ENCODE data around the gene GRK1.

GRK1 gene

DNA sequence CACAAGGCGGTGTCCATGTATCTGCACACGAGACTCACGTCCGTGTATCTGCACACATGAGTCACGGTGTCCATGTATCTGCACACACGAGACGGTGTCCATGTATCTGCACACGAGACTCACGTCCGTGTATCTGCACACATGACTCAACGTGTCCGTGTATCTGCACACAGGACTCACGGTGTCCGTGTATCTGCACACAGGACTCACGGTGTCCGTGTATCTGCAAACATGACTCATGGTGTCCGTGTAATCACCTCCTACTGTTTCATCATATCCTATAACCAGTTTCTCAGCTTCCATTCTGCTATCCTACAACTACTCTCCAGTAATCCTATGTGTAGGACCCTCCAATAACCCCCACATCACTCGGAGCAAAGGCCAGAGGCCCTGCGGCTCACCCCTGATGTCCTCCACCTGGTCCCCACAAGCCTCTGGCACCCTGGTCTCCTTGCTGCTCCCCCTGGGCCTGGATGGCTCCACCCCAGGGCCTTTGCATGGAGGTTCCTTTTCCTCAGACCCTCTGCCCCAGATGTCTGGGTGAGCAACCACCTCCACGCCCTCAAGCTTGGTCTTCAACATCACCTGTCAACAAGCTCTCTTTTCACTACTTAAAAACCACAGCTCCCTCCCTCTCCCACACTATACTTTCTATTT, 89.5 kb downstream of the GRK1 start:
- DNase-seq (ENCODE audit: low spot score), result no peak
- TF ChIP-seq, protein P1, sequence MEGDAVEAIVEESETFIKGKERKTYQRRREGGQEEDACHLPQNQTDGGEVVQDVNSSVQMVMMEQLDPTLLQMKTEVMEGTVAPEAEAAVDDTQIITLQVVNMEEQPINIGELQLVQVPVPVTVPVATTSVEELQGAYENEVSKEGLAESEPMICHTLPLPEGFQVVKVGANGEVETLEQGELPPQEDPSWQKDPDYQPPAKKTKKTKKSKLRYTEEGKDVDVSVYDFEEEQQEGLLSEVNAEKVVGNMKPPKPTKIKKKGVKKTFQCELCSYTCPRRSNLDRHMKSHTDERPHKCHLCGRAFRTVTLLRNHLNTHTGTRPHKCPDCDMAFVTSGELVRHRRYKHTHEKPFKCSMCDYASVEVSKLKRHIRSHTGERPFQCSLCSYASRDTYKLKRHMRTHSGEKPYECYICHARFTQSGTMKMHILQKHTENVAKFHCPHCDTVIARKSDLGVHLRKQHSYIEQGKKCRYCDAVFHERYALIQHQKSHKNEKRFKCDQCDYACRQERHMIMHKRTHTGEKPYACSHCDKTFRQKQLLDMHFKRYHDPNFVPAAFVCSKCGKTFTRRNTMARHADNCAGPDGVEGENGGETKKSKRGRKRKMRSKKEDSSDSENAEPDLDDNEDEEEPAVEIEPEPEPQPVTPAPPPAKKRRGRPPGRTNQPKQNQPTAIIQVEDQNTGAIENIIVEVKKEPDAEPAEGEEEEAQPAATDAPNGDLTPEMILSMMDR (IDR thresholded peaks at IDR 0.05; ENCODE audit: extremely low read depth, insufficient read depth, missing control alignments), result no peak
- in situ Hi-C loops (cut with MboI; ENCODE audit: low pct_unique_long_range_greater_than_20kb, low sequenced_read_pairs, unreplicated experiment), result no loop called here

DNA sequence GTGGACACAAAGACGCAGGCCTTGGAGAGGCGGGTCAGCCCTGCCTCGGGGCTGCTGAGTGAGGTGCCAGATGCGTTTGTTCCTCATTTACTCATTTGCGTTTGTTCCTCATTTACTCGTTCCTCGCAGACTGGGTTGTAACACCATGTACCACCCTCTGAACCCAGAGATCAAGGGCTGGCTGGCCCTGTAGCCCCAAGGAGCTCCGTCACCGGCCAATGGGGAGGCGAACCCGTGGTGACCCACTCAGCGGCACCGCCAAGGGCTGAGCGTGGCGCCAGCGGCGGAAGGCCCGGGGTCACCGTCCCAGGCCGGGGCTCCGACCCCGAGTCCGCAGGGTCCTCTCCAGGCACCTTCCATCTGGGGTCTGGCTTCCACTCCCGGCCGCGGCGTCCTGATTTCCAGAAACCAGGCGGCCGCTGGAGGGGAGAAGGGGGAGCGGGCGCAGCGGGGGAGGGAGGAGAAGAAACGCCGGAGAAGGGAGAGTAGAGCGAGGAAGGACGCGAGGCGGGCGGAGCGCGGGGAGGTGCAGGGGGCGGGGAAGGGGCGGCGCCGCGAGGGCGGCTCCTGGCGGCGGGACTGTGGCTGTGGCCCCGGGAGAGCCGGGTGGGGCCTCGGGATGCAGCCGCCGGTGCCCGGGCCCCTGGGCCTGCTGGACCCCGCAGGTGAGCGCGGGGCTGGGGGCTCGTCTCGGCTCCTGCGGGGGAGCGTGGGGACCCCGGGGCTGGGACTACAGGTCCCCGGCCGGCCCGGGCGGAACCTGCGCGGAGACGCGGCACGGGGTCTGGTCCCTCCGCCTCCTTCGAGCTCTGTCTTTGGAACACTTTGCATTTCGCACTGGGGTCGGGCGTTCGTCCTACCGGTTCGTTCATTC, 91.9 kb downstream of the GRK1 start, which contains the start of gene TMEM255B:
TMEM255B (plus strand) TSS at position 576 of the 874 bp plus-strand sequence; CDS start at position 620, 44 bp downstream.
- in situ Hi-C loops (cut with MboI; ENCODE audit: low pct_unique_long_range_greater_than_20kb, low sequenced_read_pairs, unreplicated experiment), result no loop called here
- TF ChIP-seq, protein P1 (IDR thresholded peaks at IDR 0.05; ENCODE audit: extremely low read depth, insufficient read depth, missing control alignments), result no peak

DNA sequence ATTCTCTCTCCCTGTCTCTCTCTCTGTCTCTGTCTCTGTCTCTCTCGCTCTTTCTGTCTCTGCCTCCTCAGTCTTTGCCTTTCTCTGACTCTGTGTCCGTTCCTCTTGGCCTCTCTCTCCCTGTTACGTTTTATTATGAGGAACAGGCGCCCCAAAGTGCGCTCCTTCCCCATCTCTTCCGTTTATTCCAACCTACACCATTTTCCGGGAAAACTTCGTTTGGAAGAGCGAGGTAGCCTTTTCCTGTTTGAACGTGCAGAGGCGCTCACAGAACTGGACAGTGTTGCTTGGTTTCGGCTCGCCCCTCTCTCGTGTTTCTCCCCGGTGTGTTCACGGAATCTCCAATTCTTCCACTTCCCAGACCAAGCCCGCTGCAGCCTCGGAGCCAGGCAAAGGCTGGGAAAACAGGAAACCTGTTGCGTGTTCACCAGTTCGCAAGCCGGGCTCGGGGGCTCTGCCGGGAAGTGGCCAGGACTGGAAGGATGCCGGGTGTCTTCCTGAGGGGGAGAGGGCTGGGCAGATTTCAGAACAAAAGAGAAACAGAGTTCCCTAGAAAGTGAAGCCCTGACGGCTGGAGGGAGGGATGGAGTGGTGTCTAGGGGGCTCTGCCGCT, 92.6 kb downstream of the GRK1 start:
- TF ChIP-seq, protein P1 (IDR thresholded peaks at IDR 0.05; ENCODE audit: extremely low read depth, insufficient read depth, missing control alignments), result no peak
- in situ Hi-C loops (cut with MboI; ENCODE audit: low pct_unique_long_range_greater_than_20kb, low sequenced_read_pairs, unreplicated experiment), result no loop called here
- DNase-seq (ENCODE audit: low spot score), result no peak

More for the DNA sequence above, 91.9 kb downstream of the GRK1 start, which contains the start of gene TMEM255B:
- peak; percentile 93 for DNase-seq (ENCODE audit: low spot score)

DNA sequence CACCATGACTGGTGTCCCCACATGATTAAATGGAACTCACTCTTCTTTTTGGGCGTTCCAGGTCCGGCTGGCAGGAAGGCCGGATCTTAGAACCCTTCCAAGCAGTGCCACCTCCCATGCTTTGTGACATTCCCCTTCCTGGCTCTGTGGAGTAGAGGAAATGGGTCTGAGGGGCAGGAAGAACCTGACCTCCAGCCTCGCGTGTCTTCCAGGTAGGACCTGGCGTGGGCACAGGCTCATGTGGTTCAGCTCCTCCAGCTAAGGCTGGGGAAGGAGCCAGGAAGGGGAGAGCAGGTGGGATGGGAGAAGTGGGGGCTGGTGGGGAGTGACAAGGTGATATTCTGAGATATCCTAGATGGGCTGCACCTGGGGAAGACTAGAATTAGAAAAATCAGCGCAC, 94.1 kb downstream of the GRK1 start:
- in situ Hi-C loops (cut with MboI; ENCODE audit: low pct_unique_long_range_greater_than_20kb, low sequenced_read_pairs, unreplicated experiment), result no loop called here
- TF ChIP-seq, protein P1 (IDR thresholded peaks at IDR 0.05; ENCODE audit: extremely low read depth, insufficient read depth, missing control alignments), result no peak
- DNase-seq (ENCODE audit: low spot score), result no peak

DNA sequence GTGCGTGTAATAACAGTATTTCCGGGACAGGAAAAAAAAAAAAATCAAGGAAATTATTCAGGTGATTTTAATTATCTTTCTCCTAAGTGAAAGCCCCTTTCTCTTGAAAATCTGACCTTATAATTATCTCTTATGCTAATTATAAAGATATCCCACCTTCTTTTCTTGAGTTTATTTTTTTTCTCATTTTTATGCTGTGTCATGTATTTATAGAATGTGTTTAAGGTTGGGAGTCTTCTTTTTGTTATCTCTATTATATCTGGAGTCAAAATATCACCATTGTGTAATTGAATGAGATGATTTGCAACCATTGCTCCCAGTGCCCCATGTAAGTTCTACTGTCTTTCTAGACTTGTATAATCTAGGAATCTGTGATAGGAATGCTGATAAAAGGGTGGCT, 95.1 kb downstream of the GRK1 start:
- TF ChIP-seq, protein P1 (IDR thresholded peaks at IDR 0.05; ENCODE audit: extremely low read depth, insufficient read depth, missing control alignments), result no peak
- DNase-seq (ENCODE audit: low spot score), result no peak
- in situ Hi-C loops (cut with MboI; ENCODE audit: low pct_unique_long_range_greater_than_20kb, low sequenced_read_pairs, unreplicated experiment), result no loop called here

DNA sequence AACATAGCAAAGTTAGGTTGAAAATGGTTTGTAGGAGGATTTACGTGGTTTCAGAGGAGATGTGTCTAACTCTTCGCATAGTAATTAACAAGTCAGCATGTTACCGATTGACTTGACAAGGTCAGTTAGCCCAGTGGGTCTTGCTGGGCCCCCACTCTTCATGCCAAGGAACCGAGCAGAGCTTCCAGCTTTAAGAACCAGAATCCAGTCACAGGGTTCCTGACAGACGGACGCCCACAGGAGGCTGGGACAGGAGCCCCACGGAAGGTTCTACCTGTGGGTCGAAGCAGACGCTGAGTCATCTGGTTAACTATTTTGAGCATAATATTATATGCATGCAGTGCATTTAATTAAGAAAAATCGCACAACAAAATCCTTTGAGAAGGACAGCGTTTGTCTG, 95.5 kb downstream of the GRK1 start:
- TF ChIP-seq, protein P1 (IDR thresholded peaks at IDR 0.05; ENCODE audit: extremely low read depth, insufficient read depth, missing control alignments), result no peak
- in situ Hi-C loops (cut with MboI; ENCODE audit: low pct_unique_long_range_greater_than_20kb, low sequenced_read_pairs, unreplicated experiment), result no loop called here
- DNase-seq (ENCODE audit: low spot score), result no peak
